Activated CD8-positive, alpha-beta T cell treated with anti-CD3 and anti-CD28 coated beads for 36 hours (primary cell): ENCODE results near the gene BRINP2. TPM values are rescaled to one million over a fixed set of nuclear protein-coding genes. Genes with fewer than 3 reads are reported as not detected.

Experiments
- ATAC-seq: fragments of 200-7000 bp; cut with Tn5 transposase; one replicate; pipeline ENCODE4 v1.10.0; 2021; ENCODE audit warnings: mild to moderate bottlenecking, moderate library complexity
- CTCF ChIA-PET: fragments of 350-600 bp; sonication (Branson Sonifier 250); formaldehyde crosslinking; loops from one replicate; lab custom pipeline; 2021; ENCODE audit warnings: antibody characterized with exemption; lab: Charles Lee
- POLR2A ChIA-PET: fragments of 350-600 bp; sonication (Branson Sonifier 250); formaldehyde crosslinking; loops from one replicate; lab custom pipeline; 2021; ENCODE audit warnings: antibody characterized with exemption; lab: Charles Lee
- DNase-seq: peaks from one replicate; pipeline ENCODE4 v3.0.0-alpha.2; 2020
- H3K27ac Mint-ChIP-seq: one replicate; pipeline ENCODE4 v1.8.0; 2021; ENCODE audit warnings: mild to moderate bottlenecking, mixed read lengths
- H3K27me3 Mint-ChIP-seq: one replicate; pipeline ENCODE4 v1.8.0; 2021; ENCODE audit warnings: mixed read lengths
- H3K36me3 Mint-ChIP-seq: one replicate; pipeline ENCODE4 v1.8.0; 2021; ENCODE audit warnings: low read depth, mixed read lengths
- H3K4me1 Mint-ChIP-seq: one replicate; pipeline ENCODE4 v1.8.0; 2021; ENCODE audit warnings: low read depth, mixed read lengths
- H3K4me3 Mint-ChIP-seq: one replicate; pipeline ENCODE4 v1.8.0; 2021; ENCODE audit warnings: mild to moderate bottlenecking, moderate library complexity, mixed read lengths
- H3K9me3 Mint-ChIP-seq: one replicate; pipeline ENCODE4 v1.8.0; 2021; ENCODE audit warnings: mixed read lengths
- intact Hi-C: fragments of 100-400 bp; cut with micrococcal nuclease; formaldehyde crosslinking; loops from one replicate; pipeline ENCODE4 v1.10.0; 2022
- total RNA-seq, 2 experiments: library from RNA; stranded (reverse); gene quantifications; one replicate each; pipeline ENCODE4 v1.2.3, GENCODE V29; 2021
- TF ChIP-seq, protein P1 (sequence below): fragments of 200-600 bp; IDR thresholded peaks from one replicate; pipeline ENCODE4 v1.8.0; 2022; ENCODE audit warnings: antibody characterized with exemption, mild to moderate bottlenecking

The BRINP2 gene
- total RNA-seq, 2 experiments from 2014 or later = not detected

DNA sequence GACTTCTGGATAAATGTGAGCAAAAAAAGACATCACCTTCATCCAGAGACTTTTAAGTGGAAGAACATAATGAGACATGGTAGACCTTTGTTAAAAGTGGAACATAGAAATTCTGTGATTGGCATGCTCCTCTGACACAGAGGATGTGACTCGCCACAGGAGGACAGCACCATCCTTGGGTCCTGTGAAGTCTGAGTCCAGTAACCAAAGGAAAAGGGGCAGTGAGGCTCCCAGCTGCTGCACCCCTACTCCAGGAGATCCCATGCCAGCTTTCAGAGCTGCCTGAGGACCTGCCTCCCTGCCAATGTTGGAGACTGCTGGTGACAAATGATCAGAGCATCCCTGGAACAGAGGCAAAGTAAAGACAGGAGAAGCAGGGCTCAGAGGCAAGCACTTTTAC, 136.2 kb downstream of the BRINP2 start:
- Mint-ChIP-seq H3K9me3 (peaks cover 1% of the 10 kb centered on the region), H3K36me3 (no peaks in the 10 kb centered on the region), H3K27ac (no peak overlapping the region), H3K4me3 (no peak overlapping the region), H3K27me3 (no peaks in the 10 kb centered on the region), H3K4me1 (no peaks in the 10 kb centered on the region)
- intact Hi-C loops = no loop called here
- CTCF ChIA-PET = no interaction called here
- DNase-seq (no peak), ATAC-seq (no peak)
- POLR2A ChIA-PET = no interaction called here
- TF ChIP-seq, protein P1, sequence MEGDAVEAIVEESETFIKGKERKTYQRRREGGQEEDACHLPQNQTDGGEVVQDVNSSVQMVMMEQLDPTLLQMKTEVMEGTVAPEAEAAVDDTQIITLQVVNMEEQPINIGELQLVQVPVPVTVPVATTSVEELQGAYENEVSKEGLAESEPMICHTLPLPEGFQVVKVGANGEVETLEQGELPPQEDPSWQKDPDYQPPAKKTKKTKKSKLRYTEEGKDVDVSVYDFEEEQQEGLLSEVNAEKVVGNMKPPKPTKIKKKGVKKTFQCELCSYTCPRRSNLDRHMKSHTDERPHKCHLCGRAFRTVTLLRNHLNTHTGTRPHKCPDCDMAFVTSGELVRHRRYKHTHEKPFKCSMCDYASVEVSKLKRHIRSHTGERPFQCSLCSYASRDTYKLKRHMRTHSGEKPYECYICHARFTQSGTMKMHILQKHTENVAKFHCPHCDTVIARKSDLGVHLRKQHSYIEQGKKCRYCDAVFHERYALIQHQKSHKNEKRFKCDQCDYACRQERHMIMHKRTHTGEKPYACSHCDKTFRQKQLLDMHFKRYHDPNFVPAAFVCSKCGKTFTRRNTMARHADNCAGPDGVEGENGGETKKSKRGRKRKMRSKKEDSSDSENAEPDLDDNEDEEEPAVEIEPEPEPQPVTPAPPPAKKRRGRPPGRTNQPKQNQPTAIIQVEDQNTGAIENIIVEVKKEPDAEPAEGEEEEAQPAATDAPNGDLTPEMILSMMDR = no peak

GRCh38 chr1:177307771-177308170, 137.0 kb downstream of the BRINP2 start:
- H3K4me3 Mint-ChIP-seq = no peak overlapping the region
- TF ChIP-seq, protein P1 = no peak
- DNase-seq (no peak), ATAC-seq (no peak)
- H3K9me3 Mint-ChIP-seq = peaks cover 1% of the 10 kb centered on the region
- no peak overlapping the region for H3K27ac Mint-ChIP-seq
- CTCF ChIA-PET = no interaction called here
- intact Hi-C loops = no loop called here
- no peaks in the 10 kb centered on the region for H3K36me3 Mint-ChIP-seq
- no peaks in the 10 kb centered on the region for H3K4me1 Mint-ChIP-seq
- no peaks in the 10 kb centered on the region for H3K27me3 Mint-ChIP-seq
- POLR2A ChIA-PET = no interaction called here

- no peaks in the 10 kb centered on the region for H3K4me1 Mint-ChIP-seq
- TF ChIP-seq, protein P1 = no peak
These were observed 139.1 kb downstream of the BRINP2 start for GRCh38 chr1:177309880-177310279.

GRCh38 chr1:177310326-177310725, 139.6 kb downstream of the BRINP2 start:
- intact Hi-C loops = no loop called here
- no peaks in the 10 kb centered on the region for H3K4me1 Mint-ChIP-seq

More at GRCh38 chr1:177309880-177310279, 139.1 kb downstream of the BRINP2 start:
- ATAC-seq = no peak
- POLR2A ChIA-PET = interaction anchor here (0.6 kb wide), 1 partner anchor 1412 kb away, joined by 3 read pairs; no protein-coding TSS in a partner anchor
- Mint-ChIP-seq H3K9me3 (peaks cover 1% of the 10 kb centered on the region), H3K27me3 (no peaks in the 10 kb centered on the region), H3K4me3 (no peak overlapping the region), H3K36me3 (no peaks in the 10 kb centered on the region), H3K27ac (no peak overlapping the region)
- CTCF ChIA-PET = no interaction called here
- intact Hi-C loops = no loop called here
- no peak for DNase-seq

GRCh38 chr1:177311111-177311510, 140.4 kb downstream of the BRINP2 start:
- Mint-ChIP-seq H3K27ac (no peak overlapping the region), H3K4me3 (no peak overlapping the region), H3K9me3 (peaks cover 3% of the 10 kb centered on the region), H3K4me1 (no peaks in the 10 kb centered on the region), H3K36me3 (no peaks in the 10 kb centered on the region), H3K27me3 (no peaks in the 10 kb centered on the region)
- ATAC-seq (no peak), DNase-seq (no peak)
- intact Hi-C loops = no loop called here
- TF ChIP-seq, protein P1 = no peak
- CTCF ChIA-PET = no interaction called here
- POLR2A ChIA-PET = no interaction called here

More at GRCh38 chr1:177310326-177310725, 139.6 kb downstream of the BRINP2 start:
- ChIA-PET POLR2A (no interaction called here), CTCF (no interaction called here)
- DNase-seq = no peak
- Mint-ChIP-seq H3K36me3 (no peaks in the 10 kb centered on the region), H3K27ac (no peak overlapping the region), H3K9me3 (peaks cover 1% of the 10 kb centered on the region), H3K4me3 (no peak overlapping the region), H3K27me3 (no peaks in the 10 kb centered on the region)
- no peak for ATAC-seq
- TF ChIP-seq, protein P1 = no peak
